ENCODE measurements around the gene HHLA2. TPM values are rescaled to one million over a fixed set of nuclear protein-coding genes. Genes with fewer than 3 reads are reported as not detected.

HHLA2 gene
- total and polyA plus RNA-seq, 8 donors, result 0.47 to 3.0 (median 2.4) TPM

DNA sequence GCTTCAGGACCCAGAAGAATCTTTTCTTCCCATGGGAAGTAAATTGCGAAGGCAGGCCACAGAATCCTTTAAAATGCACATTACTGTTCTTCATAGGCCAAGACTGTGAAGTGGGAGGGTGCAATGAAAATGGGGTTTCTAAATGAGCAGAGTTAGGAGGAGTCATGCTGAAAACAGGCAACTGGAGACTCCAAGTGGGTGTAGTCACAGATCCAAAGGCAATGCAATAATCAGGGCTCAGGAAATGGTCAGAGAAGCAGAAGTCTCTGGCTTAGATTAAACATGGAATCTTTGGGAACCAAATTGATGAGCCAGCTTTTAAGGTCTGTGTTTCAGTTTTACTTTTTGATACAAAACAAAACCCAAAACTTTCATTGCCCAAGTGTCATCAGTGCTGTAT is 37.6 kb downstream of the HHLA2 start:
- intact Hi-C loops (cut with DNase I), result no loop called here
- ATAC-seq (no peak), DNase-seq (no peak)
- no peak for TF ChIP-seq CTCF (IDR thresholded peaks at IDR 0.05)
- Histone ChIP-seq H3K4me1 (no peaks in the 10 kb centered on the region), H3K27ac (no peak overlapping the region), H3K9me3 (no peaks in the 10 kb centered on the region), H3K27me3 (no peaks in the 10 kb centered on the region), H3K4me3 (no peak overlapping the region), H3K36me3 (no peaks in the 10 kb centered on the region)

DNA sequence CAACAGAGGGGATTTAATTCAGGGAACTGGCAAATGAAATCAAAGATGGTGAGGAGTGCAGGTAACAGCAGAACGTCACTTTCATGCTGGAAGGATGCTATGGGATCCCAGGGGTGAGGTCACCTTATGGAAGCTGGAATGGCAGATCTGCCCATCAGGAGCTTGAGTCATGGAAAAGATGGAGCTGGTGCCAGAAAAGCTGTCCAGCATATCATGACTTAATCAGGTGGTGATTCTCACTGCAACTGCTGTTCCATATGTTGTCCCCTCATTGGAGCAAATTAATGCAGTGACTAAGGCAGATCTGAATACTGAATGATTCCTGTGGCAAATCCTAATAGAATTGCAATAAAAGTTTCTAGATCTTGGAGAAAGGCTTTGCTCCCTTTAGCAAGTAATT is 38.4 kb downstream of the HHLA2 start:
- Histone ChIP-seq H3K4me3 (no peak overlapping the region), H3K9me3 (no peaks in the 10 kb centered on the region), H3K27ac (no peak overlapping the region), H3K4me1 (no peaks in the 10 kb centered on the region), H3K36me3 (no peaks in the 10 kb centered on the region), H3K27me3 (no peaks in the 10 kb centered on the region)
- ATAC-seq, result no peak
- DNase-seq, result no peak
- intact Hi-C loops (cut with DNase I), result no loop called here
- no peak for TF ChIP-seq CTCF (IDR thresholded peaks at IDR 0.05)

DNA sequence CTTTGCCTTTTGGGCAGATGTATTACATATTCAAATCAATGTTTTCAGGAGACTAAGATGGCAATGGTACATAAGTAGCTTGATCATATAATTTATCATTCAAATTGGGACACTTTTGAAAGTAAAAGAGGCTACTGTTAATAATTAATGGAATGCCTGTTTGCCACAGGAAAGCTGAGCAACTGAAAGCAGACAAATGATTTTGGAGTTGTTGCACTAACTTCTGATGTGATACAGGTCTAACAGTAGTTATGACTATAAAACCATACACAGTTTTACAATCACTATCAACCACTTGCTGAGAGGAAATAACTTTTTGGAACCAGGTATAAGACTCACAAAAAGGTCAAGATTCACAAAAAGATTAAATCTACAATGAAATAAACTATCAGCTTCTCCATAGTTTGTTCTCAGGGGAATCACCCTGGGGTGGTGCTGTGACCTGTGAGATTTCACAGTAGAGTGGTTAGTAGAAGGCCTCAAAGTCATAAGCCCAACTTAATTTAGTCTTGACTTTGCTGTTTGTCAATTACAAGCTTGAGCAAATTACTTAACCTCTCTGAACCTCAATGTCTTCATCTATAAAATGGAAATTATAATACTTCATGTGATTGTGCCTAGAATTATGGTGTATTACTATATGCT is 42.7 kb downstream of the HHLA2 start:
- no peaks in the 10 kb centered on the region for H3K36me3 ChIP-seq
- DNase-seq, result no peak
- H3K27ac ChIP-seq, result no peak overlapping the region
- H3K4me3 ChIP-seq, result no peak overlapping the region
- no peaks in the 10 kb centered on the region for H3K27me3 ChIP-seq
- H3K4me1 ChIP-seq, result no peaks in the 10 kb centered on the region
- ATAC-seq, result no peak
- intact Hi-C loops (cut with DNase I), result no loop called here
- no peak for TF ChIP-seq CTCF (IDR thresholded peaks at IDR 0.05)
- H3K9me3 ChIP-seq, result no peaks in the 10 kb centered on the region

DNA sequence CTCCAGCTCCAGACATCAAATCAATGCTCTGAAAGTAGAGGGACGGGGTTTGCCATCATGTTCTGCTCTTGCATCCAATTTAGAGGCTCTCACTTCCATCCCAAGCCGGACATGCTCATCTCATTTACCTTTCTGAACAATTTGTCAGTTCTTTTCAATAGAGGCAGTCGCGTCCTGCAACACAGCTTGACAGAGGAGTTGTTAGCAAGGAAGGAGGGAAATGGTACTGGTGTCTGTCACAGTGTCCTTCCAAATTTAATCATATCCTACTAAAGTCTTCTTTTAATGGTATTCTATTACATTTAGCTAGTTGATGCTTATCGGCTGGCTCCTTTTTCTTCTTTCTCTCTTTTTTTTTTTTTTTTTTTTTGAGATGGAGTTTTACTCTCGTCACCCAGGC is 45.6 kb downstream of the HHLA2 start:
- H3K36me3 ChIP-seq, result no peaks in the 10 kb centered on the region
- no peaks in the 10 kb centered on the region for H3K9me3 ChIP-seq
- no peak overlapping the region for H3K27ac ChIP-seq
- no peaks in the 10 kb centered on the region for H3K27me3 ChIP-seq
- no peak for DNase-seq
- peaks cover 0 to 10% of the 10 kb centered on the region in 2 donors for H3K4me1 ChIP-seq
- no peak for TF ChIP-seq CTCF (IDR thresholded peaks at IDR 0.05)
- intact Hi-C loops (cut with DNase I), result no loop called here
- no peak for ATAC-seq
- no peak overlapping the region for H3K4me3 ChIP-seq

DNA sequence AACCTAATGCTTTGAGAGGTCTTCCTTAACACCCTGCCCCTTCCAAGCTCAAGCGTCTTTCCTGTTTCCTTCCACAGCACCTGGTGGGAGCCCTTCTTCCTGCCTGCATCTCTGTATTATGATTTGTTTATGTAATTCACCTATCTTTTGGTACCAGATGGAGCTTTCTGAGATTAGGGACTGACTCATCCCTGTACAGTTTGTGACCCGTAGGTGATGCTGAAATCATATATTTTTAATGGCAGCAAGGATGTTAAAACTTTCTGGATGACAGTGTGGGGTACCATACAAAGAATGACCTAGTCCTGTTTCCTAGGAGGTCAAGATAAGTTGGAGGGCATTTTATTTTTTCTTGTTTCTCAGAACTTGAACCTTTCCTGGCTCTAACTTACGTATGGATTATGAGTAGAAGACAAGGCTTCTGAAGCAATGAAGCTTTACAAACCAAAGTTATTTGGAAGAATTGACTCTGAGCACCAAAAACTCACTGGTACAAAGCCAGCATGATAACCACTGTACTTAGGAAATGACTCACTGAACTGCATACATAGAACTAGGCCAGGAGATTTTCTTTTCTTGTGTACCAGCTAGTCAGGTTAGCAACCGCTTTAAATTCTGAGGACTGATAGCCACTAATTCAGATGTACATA is 46.6 kb downstream of the HHLA2 start:
- ATAC-seq (peak; percentile 52), DNase-seq (no peak)
- intact Hi-C loops (cut with DNase I), result no loop called here
- Histone ChIP-seq H3K36me3 (no peaks in the 10 kb centered on the region), H3K27ac (no peak overlapping the region), H3K4me3 (no peak overlapping the region), H3K9me3 (no peaks in the 10 kb centered on the region), H3K4me1 (peaks cover 0 to 10% of the 10 kb centered on the region in 2 donors), H3K27me3 (no peaks in the 10 kb centered on the region)
- no peak for TF ChIP-seq CTCF (IDR thresholded peaks at IDR 0.05)
